Panc1 (cell line): ENCODE measurements around the gene ZNF184.

Experiments
- CTCF ChIP-seq: fragments of 450-650 bp; IDR thresholded peaks from 2 replicates; pipeline ENCODE4 v1.5.1; 2017; ENCODE audit warnings: mild to moderate bottlenecking
- POLR2AphosphoS5 ChIP-seq: IDR thresholded peaks from 2 replicates; pipeline ENCODE4 v1.6.1; 2012; ENCODE audit warnings: mild to moderate bottlenecking, low read depth, low read length, moderate library complexity

DNA sequence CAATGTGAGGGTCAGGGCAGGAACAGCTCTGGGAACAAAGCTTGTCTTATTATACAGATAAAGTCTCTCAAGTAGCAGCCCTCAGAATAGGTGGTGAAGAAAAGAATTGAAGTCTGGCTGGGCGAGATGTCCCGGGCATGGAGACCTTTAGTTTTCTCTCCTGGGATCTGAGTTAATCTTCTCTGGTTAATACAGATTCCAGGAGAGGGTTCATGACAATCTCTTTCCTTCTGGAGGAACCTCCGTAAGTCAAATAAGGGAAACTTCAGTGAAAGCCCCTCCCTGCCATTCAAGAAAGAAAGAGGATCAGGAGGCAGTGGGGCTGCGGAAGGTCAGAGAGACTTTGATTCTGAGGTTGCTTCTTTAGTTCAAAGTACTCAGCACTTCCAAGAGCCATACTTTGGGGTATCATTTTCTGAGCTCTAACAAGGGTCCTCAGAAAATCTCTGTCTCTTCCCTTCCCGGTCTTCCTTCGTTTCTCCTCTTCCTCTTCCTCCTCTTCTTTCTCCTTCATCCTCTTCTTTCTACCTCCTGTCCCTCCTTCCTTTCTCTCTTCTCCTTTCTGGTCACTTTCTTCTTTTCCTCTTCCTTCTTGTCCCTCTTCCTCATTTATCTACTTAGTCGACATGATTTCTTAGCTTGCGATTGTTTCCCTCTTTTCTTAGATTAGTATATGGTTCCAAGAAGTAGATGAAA lies 4.6 kb upstream of the ZNF184 start:
- TF ChIP-seq CTCF (no peak), POLR2AphosphoS5 (no peak)
